ENCODE data around the gene BRSK2. TPM values are rescaled to one million over a fixed set of nuclear protein-coding genes. Genes with fewer than 3 reads are reported as not detected.

BRSK2 gene
- total RNA-seq, 1 donor from 2014 or later = 0.51 TPM

GRCh38 chr11:1469911-1470680 is 80.4 kb downstream of the BRSK2 start:
- no peak for DNase-seq

DNA sequence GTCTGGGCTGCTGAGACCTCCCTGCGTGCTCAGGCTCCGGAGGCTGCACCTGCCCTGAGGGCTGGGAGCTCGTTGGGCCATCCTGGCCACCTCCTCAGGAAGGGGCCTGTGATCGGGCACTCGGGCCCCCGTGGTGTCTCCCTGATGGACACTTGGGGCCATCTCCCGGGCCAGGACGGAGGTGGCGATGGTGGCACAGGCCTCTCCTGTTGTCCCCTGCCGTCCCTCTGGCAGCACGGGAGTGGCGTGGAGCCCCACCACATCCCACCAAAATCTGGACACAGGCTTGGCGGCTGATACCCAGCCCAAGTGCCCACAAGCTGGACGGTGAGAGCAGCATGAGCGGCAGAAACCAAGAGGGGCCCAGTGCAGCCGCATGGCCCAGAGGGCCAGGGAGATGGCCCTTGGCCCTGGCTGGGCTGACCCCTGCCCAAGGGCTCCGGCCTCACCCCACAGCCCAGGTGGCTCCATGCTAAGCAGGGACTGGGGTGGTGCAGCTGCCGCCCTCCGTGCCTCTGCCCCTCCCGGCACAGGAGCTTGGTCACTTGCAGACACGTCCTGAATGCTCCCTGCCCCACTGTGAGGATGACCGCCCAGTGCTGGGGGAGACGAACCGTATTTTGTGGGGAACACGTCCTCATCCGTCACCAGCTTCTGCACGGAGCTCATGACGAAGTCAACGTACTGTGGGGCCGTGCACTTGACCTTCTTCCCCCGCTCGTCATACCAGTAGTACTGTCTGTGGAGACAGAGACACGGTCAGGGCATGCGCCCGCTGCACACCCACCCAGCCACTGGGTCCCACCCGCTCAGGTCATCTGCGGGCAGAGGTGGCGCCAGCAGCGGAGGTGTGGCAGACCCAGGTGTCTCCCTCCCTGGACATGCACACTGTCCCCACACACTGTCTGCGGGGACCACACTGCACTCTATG is 81.2 kb downstream of the BRSK2 start:
- no peak for DNase-seq

DNA sequence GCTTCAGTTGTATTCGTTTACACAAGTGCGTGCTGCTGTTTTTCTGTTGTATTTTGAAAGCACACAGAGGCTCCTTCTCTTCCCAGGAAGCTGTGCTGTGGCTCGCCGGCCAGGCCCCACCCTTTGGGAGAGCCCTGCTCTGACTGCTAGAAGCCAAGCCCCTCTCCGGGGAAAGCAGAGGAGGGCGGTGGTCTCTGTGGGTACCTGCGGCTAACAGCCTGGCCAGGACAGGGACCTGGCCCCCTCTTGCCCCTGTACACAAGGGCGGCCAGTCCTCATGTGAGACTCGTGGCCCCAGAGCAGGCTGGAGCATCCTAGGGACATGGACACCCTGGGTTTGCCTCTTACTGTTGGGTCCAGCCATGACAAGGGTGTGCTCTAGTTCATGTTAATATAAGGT is 82.0 kb downstream of the BRSK2 start:
- DNase-seq = no peak

DNA sequence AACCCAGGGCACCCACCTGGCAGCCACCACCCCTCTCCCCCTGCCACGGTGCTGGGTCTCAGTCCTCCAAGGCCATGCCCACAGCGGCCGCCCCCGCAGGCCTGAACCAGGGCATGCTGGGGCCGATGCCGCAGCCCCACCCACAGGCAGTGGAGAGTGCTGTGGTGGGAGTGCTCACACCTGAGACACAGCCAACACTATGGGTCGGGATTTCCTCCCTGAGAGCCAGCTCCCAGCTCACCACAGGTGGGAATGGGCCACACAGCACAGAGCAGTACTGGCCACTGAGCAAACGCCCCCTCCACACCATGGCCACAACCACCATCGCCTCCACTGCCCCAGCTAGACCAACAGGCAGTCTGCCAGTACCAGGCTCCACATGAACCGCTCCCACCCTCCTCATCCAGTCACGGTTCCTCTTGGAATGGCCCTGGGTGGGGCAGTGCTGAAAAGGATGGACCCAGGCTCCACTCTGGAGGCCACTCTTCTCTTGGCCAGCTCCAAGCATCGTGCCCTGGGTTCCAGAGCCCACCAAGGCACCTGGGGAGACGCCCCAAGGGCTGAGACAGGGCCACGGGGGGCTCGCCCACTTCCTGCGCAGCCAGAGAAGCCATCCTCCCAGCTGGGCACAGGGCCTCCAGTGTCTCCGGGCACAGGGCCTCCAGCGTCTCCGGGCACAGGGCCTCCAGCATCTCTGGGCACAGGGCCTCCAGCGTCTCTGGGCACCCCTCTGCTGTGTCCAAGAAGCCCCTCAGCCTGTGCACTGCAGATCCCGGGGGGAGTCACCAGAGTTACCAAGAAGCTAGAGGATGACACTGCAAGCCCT is 82.7 kb downstream of the BRSK2 start:
- DNase-seq = no peak

DNA sequence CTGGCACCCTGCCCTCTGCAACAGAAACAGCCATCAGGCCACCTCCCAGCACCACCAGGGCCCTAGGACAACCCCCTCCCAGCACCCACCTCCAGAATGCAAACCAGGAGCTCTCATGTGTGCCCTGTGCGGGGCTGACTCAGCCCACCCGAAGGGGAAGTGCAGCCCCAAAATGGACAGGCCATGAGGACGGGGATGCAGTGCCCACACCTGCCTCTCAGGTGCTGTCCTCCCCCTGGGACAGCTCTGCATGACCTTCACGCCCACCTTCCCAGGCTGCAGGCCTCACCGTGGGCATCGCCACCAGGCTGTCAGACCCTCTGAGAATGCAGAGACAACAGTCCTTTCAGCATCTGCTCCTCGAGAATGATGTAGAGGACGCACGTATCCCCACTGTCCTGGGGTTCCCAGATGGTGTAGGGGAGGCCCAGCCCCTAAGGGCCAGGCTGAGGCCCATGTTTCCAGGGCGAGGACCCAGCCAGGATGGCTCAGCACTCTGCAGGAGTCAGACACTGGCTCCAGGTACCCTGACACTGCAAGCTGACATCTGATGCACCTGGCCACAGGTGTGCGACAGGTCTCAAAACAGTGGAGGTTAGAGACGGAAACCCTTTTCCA is 83.4 kb downstream of the BRSK2 start:
- DNase-seq = no peak

DNA sequence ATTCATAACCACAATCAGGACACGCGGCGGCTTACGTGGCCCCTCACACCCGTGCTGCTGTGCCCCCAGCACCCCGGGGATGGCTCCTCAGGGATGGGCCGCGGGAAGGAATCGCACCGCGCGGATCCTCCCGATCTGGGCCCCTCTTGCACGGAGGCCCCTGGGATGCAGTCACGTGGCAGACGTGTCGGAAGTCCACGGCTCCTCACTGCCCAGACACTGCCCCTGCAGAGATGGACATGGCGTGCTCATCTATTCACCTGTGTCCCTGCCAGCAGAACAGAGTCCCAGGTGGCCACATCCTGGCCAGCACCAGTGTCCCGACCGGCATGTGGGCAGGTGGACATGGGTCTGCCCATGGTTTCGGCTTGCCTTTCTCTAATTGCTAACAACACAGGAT is 84.1 kb downstream of the BRSK2 start:
- DNase-seq = no peak

GRCh38 chr11:1475841-1476240 is 86.1 kb downstream of the BRSK2 start:
- no peak for DNase-seq

DNA sequence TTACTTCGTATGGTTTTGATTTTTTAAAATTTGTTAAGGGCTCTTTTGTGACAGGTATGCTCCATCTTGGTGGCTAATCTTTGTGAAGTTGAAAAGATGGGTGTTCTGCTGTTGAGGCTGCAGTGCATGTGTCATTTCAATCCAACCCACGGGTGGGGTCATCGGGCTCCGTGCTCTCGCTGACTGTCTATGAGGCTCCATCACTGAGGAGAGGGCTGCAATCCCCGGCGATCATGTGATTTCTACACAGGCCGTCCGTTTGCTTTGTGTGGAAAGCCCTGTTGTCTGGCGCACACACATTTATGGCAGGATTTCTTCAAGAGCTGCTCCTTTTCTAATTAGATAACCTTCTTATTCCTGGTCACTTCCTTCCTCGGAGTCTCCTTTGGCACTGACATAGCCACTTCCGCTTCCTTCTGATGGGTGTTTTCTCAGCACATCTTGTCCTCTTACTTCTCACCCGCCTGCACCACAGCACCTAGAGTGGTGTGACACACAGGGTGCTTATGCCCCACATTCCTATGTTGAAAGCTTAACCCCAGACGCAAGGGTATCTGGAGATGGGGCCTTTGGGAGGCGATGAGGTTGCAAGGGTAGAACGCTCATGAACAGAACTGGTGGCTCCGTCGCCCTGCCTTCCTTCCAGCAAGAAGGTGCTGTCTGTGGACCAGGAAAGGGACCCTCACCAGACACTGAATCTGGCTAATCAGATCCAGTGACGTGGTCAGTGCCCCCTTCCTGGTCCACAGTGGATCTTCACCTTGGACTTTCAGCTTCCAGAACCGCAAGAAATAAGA is 87.4 kb downstream of the BRSK2 start:
- no peak for DNase-seq

DNA sequence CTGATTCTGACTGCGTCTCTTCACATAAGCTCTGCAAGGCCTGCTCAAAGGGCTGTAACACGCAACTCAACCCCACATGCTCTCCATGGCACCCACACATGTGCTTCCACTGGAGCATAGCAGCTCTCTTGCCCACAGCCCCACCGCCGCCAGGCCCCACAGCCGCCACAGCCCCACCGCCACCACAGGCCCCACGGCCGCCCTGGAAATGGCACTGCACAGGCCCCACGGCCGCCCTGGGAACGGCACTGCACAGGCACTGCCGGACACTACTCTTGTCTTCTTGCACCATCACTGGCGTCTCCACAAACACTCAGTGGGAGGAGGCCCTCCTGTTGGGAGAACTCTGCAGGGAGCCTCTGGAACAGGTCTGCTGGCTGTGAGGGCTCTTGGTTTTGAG is 88.3 kb downstream of the BRSK2 start:
- no peak for DNase-seq

DNA sequence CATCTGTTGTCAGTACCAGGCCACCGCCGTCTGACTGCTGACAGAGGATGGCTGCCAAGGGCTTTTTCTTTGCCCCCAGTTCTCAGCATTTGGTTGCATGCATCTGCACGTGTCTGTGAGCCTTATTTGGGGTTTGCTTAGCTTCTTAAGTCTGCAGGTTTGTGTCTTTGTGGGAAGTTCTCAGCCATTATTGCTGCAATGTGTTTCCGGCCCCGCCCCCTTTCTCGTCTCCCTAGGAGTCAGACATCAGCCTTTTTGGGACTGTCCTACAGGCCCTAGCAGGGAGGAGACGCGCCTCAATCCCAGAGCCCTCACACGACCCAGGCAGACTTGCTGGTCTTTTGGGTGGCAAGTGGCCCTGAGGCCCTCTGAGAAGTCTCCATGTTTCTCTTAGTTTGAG is 88.8 kb downstream of the BRSK2 start:
- DNase-seq = no peak

- DNase-seq = no peak
Measured at GRCh38 chr11:1479006-1479677, 89.4 kb downstream of the BRSK2 start.

DNA sequence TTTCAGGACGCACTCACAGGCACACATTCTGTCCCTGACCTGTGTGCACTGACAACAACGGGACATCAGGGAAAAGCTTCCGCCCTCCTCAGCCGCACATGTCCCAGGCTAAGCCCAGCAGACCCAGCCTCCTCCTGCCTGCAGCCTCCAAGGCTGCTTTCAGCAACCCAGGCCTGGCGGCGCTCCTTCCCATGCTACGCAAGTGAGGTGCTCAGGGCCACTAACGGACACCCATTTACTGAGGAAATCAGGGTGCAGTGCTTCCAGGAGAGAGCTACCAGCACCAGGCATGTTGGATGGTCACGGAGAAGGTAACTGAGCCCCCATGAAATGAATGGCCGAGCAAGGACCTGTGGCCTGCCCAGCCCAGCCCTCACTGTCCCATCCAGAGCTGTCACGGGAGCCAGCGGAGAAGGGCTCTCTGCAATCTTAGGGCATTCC is 90.0 kb downstream of the BRSK2 start:
- no peak for DNase-seq

DNA sequence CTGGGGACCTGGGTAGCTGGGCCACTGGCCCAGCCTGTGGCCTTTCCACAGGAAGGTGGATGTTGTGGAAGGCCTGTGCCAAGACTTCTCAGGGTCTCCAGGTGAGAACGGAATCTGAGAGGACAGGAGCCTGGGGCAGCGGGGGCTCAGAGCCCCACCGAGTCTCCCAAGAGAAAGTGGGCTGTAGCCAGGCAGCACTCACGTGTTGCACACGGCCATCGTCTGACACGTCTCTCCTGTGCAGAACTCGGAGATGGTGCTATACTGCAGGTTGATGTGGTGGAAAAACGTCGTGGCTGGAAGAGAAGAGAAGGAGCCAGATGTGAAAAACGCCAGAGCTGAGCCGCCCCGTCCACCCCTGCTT is 90.4 kb downstream of the BRSK2 start:
- DNase-seq = no peak

- DNase-seq = no peak
Measured at GRCh38 chr11:1480555-1481482, 91.1 kb downstream of the BRSK2 start.

- DNase-seq = no peak
Measured at GRCh38 chr11:1481483-1481825, 91.7 kb downstream of the BRSK2 start.

GRCh38 chr11:1481861-1482441 is 92.2 kb downstream of the BRSK2 start:
- DNase-seq = no peak

DNA sequence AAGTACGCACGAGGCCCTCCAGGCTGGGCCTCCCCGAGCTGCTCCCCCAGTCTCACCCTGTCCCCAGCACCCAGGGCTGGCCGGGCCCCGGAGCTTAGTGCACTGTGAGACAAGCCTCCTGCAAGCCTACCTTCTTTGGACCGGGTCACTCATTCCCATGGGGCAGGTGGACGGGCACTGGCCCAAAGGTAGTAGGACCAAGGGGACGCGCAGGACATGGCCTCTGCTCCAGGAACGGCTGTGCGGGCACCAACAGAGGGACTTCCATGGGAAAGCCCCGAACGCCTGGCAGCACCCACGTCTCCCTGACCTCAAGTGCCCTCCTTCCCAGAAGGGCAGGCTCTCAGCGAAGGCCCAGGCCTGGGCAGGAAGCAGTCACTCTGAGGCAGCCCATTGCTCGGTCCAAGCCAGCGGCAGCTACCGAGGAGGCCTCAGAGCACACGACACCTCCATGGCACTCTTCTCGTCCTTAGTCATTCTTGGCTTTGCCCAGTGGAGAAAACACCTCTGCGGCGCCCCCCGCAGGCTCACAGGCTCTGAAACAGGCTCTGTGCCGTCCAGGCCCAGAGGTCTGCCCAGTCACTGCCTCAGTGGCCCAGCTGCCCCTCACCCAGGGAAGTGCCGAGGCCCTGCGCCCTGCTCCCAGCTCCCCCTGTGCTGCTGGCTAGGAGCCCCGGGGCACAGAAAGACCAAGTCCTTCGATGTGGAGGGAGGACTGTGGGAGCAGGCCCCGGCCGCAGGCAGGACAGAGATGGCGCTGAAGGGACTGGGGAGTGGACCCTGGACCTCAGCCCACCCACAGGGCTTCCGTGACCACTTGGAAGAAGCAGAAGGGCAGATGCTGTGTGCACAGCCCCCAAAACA is 93.1 kb downstream of the BRSK2 start:
- DNase-seq = no peak

DNA sequence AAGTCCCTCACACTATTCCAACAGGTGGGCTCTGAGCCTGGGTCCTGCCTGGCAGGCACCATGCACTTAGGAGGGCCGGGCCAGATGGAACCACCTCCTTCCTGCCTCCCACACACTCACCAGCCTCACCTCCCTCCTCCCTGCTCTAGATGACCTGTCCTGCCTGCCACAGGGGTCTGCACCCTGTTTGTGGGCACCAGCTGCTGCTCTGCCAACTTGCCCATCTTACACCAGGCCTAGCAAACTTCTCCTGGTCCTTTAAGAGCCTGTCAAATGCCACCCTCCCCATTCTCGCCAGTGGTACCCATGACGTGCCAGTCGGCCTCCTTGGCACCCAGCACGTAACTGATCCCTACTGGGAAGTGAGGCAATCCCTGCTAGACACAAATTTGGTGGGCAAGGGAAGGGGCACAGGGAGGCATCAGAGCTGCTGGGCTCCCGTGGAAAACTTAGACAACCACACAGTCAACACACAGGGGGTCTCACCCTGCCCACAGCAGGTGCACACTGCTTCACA is 93.8 kb downstream of the BRSK2 start:
- DNase-seq = no peak
